GM18520 (cell line): Measurements from ENCODE around the gene CBR1.

Experiments used
- ATAC-seq: cut with Tn5 transposase; IDR thresholded peaks from one replicate; pipeline ENCODE4 v1.9.1; 2021; ENCODE audit not compliant: unreplicated experiment

The CBR1 gene

GRCh38 chr21:36069713-36070583 lies at the start of gene CBR1:
CBR1 (plus strand) TSS chr21:36070024; CDS start chr21:36070116, 92 bp downstream.
- ATAC-seq = peak; percentile 90

GRCh38 chr21:36021251-36021837 lies 48.5 kb upstream of the CBR1 start:
- ATAC-seq = no peak

GRCh38 chr21:36022427-36023091 lies 47.3 kb upstream of the CBR1 start:
- no peak for ATAC-seq

- ATAC-seq = no peak
Measured at GRCh38 chr21:36023092-36023480, 46.7 kb upstream of the CBR1 start.

- ATAC-seq = no peak
Measured at GRCh38 chr21:36024782-36025181, 45.0 kb upstream of the CBR1 start.

- no peak for ATAC-seq
Measured at GRCh38 chr21:36027347-36027746, 42.5 kb upstream of the CBR1 start.

GRCh38 chr21:36028127-36029069 lies 41.4 kb upstream of the CBR1 start:
- ATAC-seq = peak; percentile 43

- ATAC-seq = no peak
Measured at GRCh38 chr21:36029309-36029708, 40.5 kb upstream of the CBR1 start.

GRCh38 chr21:36030581-36031189 lies 39.1 kb upstream of the CBR1 start:
- ATAC-seq = no peak

- no peak for ATAC-seq
Measured at GRCh38 chr21:36032647-36033406, 37.0 kb upstream of the CBR1 start.

- ATAC-seq = no peak
Measured at GRCh38 chr21:36034211-36034913, 35.5 kb upstream of the CBR1 start.

- ATAC-seq = no peak
Measured at GRCh38 chr21:36035381-36035791, 34.4 kb upstream of the CBR1 start.

GRCh38 chr21:36038701-36039497 lies 30.9 kb upstream of the CBR1 start:
- ATAC-seq = no peak

- no peak for ATAC-seq
Measured at GRCh38 chr21:36039861-36040260, 30.0 kb upstream of the CBR1 start.

GRCh38 chr21:36040389-36040788 lies 29.4 kb upstream of the CBR1 start:
- ATAC-seq = no peak

- ATAC-seq = no peak
Measured at GRCh38 chr21:36041910-36042309, 27.9 kb upstream of the CBR1 start.

- no peak for ATAC-seq
Measured at GRCh38 chr21:36044056-36044455, 25.8 kb upstream of the CBR1 start.

GRCh38 chr21:36045993-36046392 lies 23.8 kb upstream of the CBR1 start:
- ATAC-seq = no peak
